Endothelial cell of umbilical vein (primary cell): ENCODE results near the gene TRIM71. TPM values are rescaled to one million over a fixed set of nuclear protein-coding genes. Genes with fewer than 3 reads are reported as not detected.
"Not testable (repeated sequence)": the region's sequence is repeated elsewhere in the genome, so short reads cannot be mapped to it uniquely, and the experiment has no call there.

Source experiments
- BruUV-seq: library from RNA; stranded (reverse); fragments of 400-500 nt; replicated peaks from 2 replicates; lab custom pipeline; 2021; lab: Mats Ljungman, UMichigan
- CTCF ChIA-PET: fragments of 300-600, 350-600 bp; sonication (Branson Sonifier 250); formaldehyde crosslinking; loops from one replicate; lab custom pipeline; 2021; ENCODE audit warnings: antibody characterized with exemption, inconsistent platforms; lab: Charles Lee
- POLR2A ChIA-PET: fragments of 300-600, 350-600 bp; sonication (Branson Sonifier 250); formaldehyde crosslinking; loops from one replicate; lab custom pipeline; 2021; ENCODE audit warnings: antibody characterized with exemption, inconsistent platforms; lab: Charles Lee
- DNase-seq: peaks from one replicate; pipeline ENCODE4 v3.0.0-alpha.2; 2011; ENCODE audit warnings: low read depth, low spot score
- FAIRE-seq: peaks from 2 replicates; lab custom pipeline; 2011; peaks lifted over from hg19 to GRCh38; lab: Jason Lieb, UNC
- H2AFZ ChIP-seq: 2 replicates; pipeline ENCODE4 v1.6.0; 2012; ENCODE audit warnings: low read depth, low read length, control low read depth, inconsistent platforms
- H3K27ac ChIP-seq: 2 replicates; pipeline ENCODE4 v1.5.1; 2011; ENCODE audit warnings: low read depth, mild to moderate bottlenecking, control low read depth, low read length, moderate library complexity; ENCODE audit not compliant: insufficient read depth
- H3K27me3 ChIP-seq, 2 experiments: 2 replicates each; pipeline versions ENCODE4 v1.6.0 to v1.6.1; 2011; ENCODE audit warnings: low read length in 2 of 2, mixed read lengths in 1 of 2; ENCODE audit not compliant: control insufficient read depth in 2 of 2, insufficient read depth in 2 of 2
- H3K36me3 ChIP-seq, 2 experiments: 2 replicates in 1 of 2; 3 replicates in 1 of 2; pipeline ENCODE4 v1.5.1; 2011; ENCODE audit warnings: low read length in 2 of 2, mild to moderate bottlenecking in 1 of 2, moderate library complexity in 1 of 2; ENCODE audit not compliant: control insufficient read depth in 2 of 2, insufficient read depth in 2 of 2; ENCODE audit errors: extremely low read depth in 1 of 2
- H3K4me1 ChIP-seq: 3 replicates; pipeline ENCODE4 v1.5.1; 2011; ENCODE audit warnings: mild to moderate bottlenecking, low read length; ENCODE audit not compliant: control insufficient read depth, insufficient read depth; ENCODE audit errors: extremely low read depth
- H3K4me2 ChIP-seq: 2 replicates; pipeline ENCODE4 v1.6.1; 2011; ENCODE audit warnings: low read length, control low read depth, mixed read lengths; ENCODE audit not compliant: insufficient read depth
- H3K4me3 ChIP-seq, 3 experiments: fragments of 200-600 bp in 1 of 3; sonication (generic), shearing (Covaris generic) in 1 of 3; replicated peaks in 1 of 3; 2 replicates each; pipeline ENCODE4 v1.5.1; 2011 to 2016; ENCODE audit warnings: control low read depth in 3 of 3, low read length in 3 of 3, mild to moderate bottlenecking in 2 of 3, inconsistent platforms in 1 of 3, low read depth in 1 of 3, moderate library complexity in 1 of 3; ENCODE audit not compliant: insufficient read depth in 1 of 3
- H3K79me2 ChIP-seq: 2 replicates; pipeline ENCODE4 v1.6.0; 2012; ENCODE audit warnings: low read length, inconsistent platforms; ENCODE audit not compliant: control insufficient read depth, insufficient read depth
- H3K9ac ChIP-seq: replicated peaks from 2 replicates; pipeline ENCODE3; 2011; ENCODE audit warnings: low read length, control low read depth; ENCODE audit not compliant: insufficient read depth; ENCODE audit errors: extremely low read depth
- H3K9me1 ChIP-seq: replicated peaks from 3 replicates; pipeline ENCODE4 v1.6.0; 2011; ENCODE audit warnings: mild to moderate bottlenecking, low read length; ENCODE audit not compliant: control insufficient read depth, insufficient read depth; ENCODE audit errors: extremely low read depth
- H3K9me3 ChIP-seq: replicated peaks from 2 replicates; pipeline ENCODE4 v1.5.1; 2012; ENCODE audit warnings: low read length, inconsistent platforms; ENCODE audit not compliant: control insufficient read depth, insufficient read depth
- H4K20me1 ChIP-seq: replicated peaks from 2 replicates; pipeline ENCODE3; 2011; ENCODE audit warnings: mild to moderate bottlenecking, low read length; ENCODE audit not compliant: control insufficient read depth, insufficient read depth; ENCODE audit errors: extremely low read depth
- FOS ChIP-seq: IDR thresholded peaks from 2 replicates; pipeline ENCODE4 v1.6.1; 2011; ENCODE audit warnings: mild to moderate bottlenecking, low read length, moderate library complexity, borderline replicate concordance; ENCODE audit not compliant: insufficient read depth
- POLR2A ChIP-seq: IDR thresholded peaks from 2 replicates; pipeline ENCODE4 v1.6.1; 2012; ENCODE audit warnings: low read depth, mild to moderate bottlenecking, control low read depth, low read length
- dilution Hi-C: fragments of 300-500 bp; cut with MboI; formaldehyde crosslinking; loops from one replicate; pipeline ENCODE4 v1.15.0; 2019; ENCODE audit warnings: low sequenced_read_pairs; ENCODE audit not compliant: extremely low pct_ligation_motif_present
- intact Hi-C: fragments of 100-400 bp; cut with micrococcal nuclease; formaldehyde crosslinking; loops from one replicate; pipeline ENCODE4 v1.10.0; 2022
- polyA plus RNA-seq, 4 experiments: library from polyadenylated mRNA; depleted of rRNA in 3 of 4; stranded (reverse) in 3 of 4; unstranded in 1 of 4; fragments of >200 nt; gene quantifications; 2 replicates each; pipeline versions ENCODE4 v1.2.1 to v1.2.3, GENCODE V29; 2011 to 2012; ENCODE audit warnings: missing spikeins in 1 of 4
- total RNA-seq: library from RNA; stranded (reverse); gene quantifications from 2 replicates; pipeline ENCODE4 v1.2.3, GENCODE V29; 2021

TRIM71 gene
- total and polyA plus RNA-seq, 2 donors (not counting 3 experiments of a cell fraction or from before 2014, with no cell fraction given): not detected

DNA sequence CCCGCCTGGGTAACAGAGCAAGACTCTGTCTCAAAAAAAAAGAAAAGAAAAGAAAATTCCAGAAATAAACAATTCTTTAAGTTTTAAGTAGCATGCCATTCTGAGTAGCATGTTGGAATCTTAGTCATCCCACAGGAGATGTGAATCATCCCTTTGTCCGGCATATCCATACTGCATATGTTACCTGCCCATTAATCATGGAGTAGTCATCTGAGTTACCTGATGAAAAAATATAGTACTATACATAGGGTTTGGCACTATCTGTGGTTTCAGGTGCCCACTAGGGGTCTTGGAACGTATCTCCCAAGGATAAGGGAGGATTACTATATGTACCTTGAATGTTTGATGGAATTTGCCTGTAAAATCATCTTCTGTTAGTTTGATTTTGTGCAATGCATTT is 127.3 kb downstream of the TRIM71 start:
- dilution Hi-C loops: no loop called here
- CTCF ChIA-PET: no interaction called here

DNA sequence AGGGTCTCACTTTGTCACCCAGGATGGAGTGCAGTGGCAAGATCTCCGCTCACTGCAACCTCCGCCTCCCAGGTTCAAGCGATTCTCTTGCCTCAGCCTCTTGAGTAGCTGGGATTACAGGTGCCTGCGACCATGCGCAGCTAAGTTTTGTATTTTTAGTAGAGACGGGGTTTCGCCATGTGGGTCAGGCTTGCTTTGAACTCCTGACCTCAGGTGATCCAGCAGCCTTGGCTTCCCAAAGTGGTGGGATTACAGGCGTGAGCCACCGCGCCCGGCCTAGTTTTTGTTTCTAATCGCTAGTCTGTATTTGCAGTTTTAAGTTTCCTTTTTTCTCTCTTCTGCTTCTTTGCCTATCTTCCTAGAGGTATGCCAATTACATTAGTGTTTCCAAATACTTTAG is 127.8 kb downstream of the TRIM71 start:
- H3K27ac ChIP-seq, H4K20me1 ChIP-seq, DNase-seq, FAIRE-seq, dilution Hi-C loops, BruUV-seq, H3K9me1 ChIP-seq, H3K9me3 ChIP-seq, H2AFZ ChIP-seq, POLR2A ChIA-PET, H3K9ac ChIP-seq, H3K4me2 ChIP-seq, H3K4me1 ChIP-seq, H3K79me2 ChIP-seq, H3K36me3 ChIP-seq, H3K27me3 ChIP-seq, H3K4me3 ChIP-seq: not testable (repeated sequence)
- intact Hi-C loops: loop anchor here (5.0 kb wide), 2 partner anchors 187 to 772 kb away; partner anchors contain the start of gene CLASP2
- CTCF ChIA-PET: interaction anchor here (5.1 to 5.8 kb wide), 2 partner anchors 129 to 427 kb away, joined by 45 to 91 read pairs; no protein-coding TSS in a partner anchor

More for the DNA sequence above, 127.3 kb downstream of the TRIM71 start:
- H3K36me3 ChIP-seq: no peaks in the 10 kb centered on the region
- H3K9me3 ChIP-seq: no peaks in the 10 kb centered on the region
- no peak overlapping the region for H3K4me2 ChIP-seq
- H3K79me2 ChIP-seq: no peaks in the 10 kb centered on the region
- no peaks in the 10 kb centered on the region for H3K4me1 ChIP-seq
- no peak for DNase-seq
- TF ChIP-seq POLR2A (no peak), FOS (peak; percentile 76)
- no peak overlapping the region for H3K4me3 ChIP-seq
- H3K27me3 ChIP-seq: no peaks in the 10 kb centered on the region
- POLR2A ChIA-PET: no interaction called here
- no TSS peak for BruUV-seq
- no peak overlapping the region for H3K27ac ChIP-seq
- no peaks in the 10 kb centered on the region for H3K9me1 ChIP-seq
- H4K20me1 ChIP-seq: no peaks in the 10 kb centered on the region
- intact Hi-C loops: loop anchor here (5.0 kb wide), 2 partner anchors 187 to 772 kb away; partner anchors contain the start of gene CLASP2
- FAIRE-seq: no peak
- H2AFZ ChIP-seq: no peak overlapping the region
- H3K9ac ChIP-seq: no peak overlapping the region
